ENCODE data around the gene ARMC7. TPM values are rescaled to one million over a fixed set of nuclear protein-coding genes. Genes with fewer than 3 reads are reported as not detected.
"Not testable (repeated sequence)": the region's sequence is repeated elsewhere in the genome, so short reads cannot be mapped to it uniquely, and the experiment has no call there.

Gene ARMC7
- total and polyA plus RNA-seq, 11 donors: 3.9 to 7.9 (median 5.2) TPM

- ATAC-seq (no peak), DNase-seq (no peak)
- Histone ChIP-seq H3K4me1 (peaks cover 0 to 1% (median 0%) of the 10 kb centered on the region in 12 donors), H3K27me3 (no peaks in the 10 kb centered on the region), H3K36me3 (peaks cover 0 to 33% (median 17%) of the 10 kb centered on the region in 9 donors), H3K4me3 (no peak overlapping the region), H3K9me3 (no peaks in the 10 kb centered on the region), H3K27ac (no peak overlapping the region)
- 94 to 97% (median 95%) methylated on average over 5 of the region's 5 CpGs for WGBS, 4 donors
- intact Hi-C loops (cut with DNase I): no loop called here
- no peak for TF ChIP-seq CTCF (IDR thresholded peaks at IDR 0.05)
- TF ChIP-seq POLR2A (IDR thresholded peaks at IDR 0.05): no peak
Observed at GRCh38 chr17:75160211-75160610, 50.4 kb downstream of the ARMC7 start.

- Histone ChIP-seq H3K36me3 (peaks cover 0 to 62% (median 45%) of the 10 kb centered on the region in 9 donors), H3K4me3 (no peak overlapping the region), H3K4me1 (no peaks in the 10 kb centered on the region), H3K9me3 (no peaks in the 10 kb centered on the region), H3K27me3 (no peaks in the 10 kb centered on the region), H3K27ac (no peak overlapping the region)
- TF ChIP-seq POLR2A (IDR thresholded peaks at IDR 0.05): no peak
- TF ChIP-seq CTCF (IDR thresholded peaks at IDR 0.05): no peak
- ATAC-seq (no peak), DNase-seq (no peak)
- intact Hi-C loops (cut with DNase I): no loop called here
- 93 to 95% (median 94%) methylated on average over 5 of the region's 5 CpGs for WGBS, 4 donors
Observed at GRCh38 chr17:75163074-75163473, 53.3 kb downstream of the ARMC7 start.

- ATAC-seq: not testable (repeated sequence)
Observed at GRCh38 chr17:75164606-75165005, 54.8 kb downstream of the ARMC7 start.

GRCh38 chr17:75168998-75169397 is 59.2 kb downstream of the ARMC7 start:
- H3K27ac ChIP-seq: no peak overlapping the region
- intact Hi-C loops (cut with DNase I): no loop called here

More at GRCh38 chr17:75164606-75165005, 54.8 kb downstream of the ARMC7 start:
- DNase-seq; H3K4me3 ChIP-seq; H3K27ac ChIP-seq; H3K9me3 ChIP-seq; H3K27me3 ChIP-seq; H3K4me1 ChIP-seq; intact Hi-C loops (cut with DNase I): not testable (repeated sequence)
- 97 to 98% (median 97%) methylated on average over 15 of the region's 15 CpGs for WGBS, 4 donors
- H3K36me3 ChIP-seq: peaks cover 0 to 70% (median 57%) of the 10 kb centered on the region in 9 donors

More at GRCh38 chr17:75168998-75169397, 59.2 kb downstream of the ARMC7 start:
- Histone ChIP-seq H3K27me3 (no peaks in the 10 kb centered on the region), H3K36me3 (peaks cover 0 to 98% (median 90%) of the 10 kb centered on the region in 9 donors), H3K9me3 (no peaks in the 10 kb centered on the region), H3K4me3 (no peak overlapping the region), H3K4me1 (peaks cover 0 to 17% (median 6%) of the 10 kb centered on the region in 12 donors)
- DNase-seq (no peak), ATAC-seq (no peak)
- 77 to 90% (median 85%) methylated on average over 4 of the region's 4 CpGs for WGBS, 4 donors
- TF ChIP-seq CTCF (IDR thresholded peaks at IDR 0.05) (no peak), POLR2A (IDR thresholded peaks at IDR 0.05) (no peak)

Data from heart left ventricle (tissue), 16 donors.